SK-N-SH (cell line): ENCODE results near the gene LYSMD4. TPM values are rescaled to one million over a fixed set of nuclear protein-coding genes. Genes with fewer than 3 reads are reported as not detected.

Source experiments
- MEF2A ChIP-seq: IDR thresholded peaks from 2 replicates; pipeline ENCODE4 v1.4.0; 2012; ENCODE audit warnings: low read depth, borderline replicate concordance
- polyA plus RNA-seq, 3 experiments: library from polyadenylated mRNA; depleted of rRNA; stranded (reverse); fragments of >200 nt; gene quantifications; 2 replicates each; pipeline ENCODE4 v1.2.3, GENCODE V29; 2012
- small RNA-seq, 7 experiments: library from RNA; depleted of rRNA; stranded (forward); fragments of <200 nt; gene quantifications; one replicate each; pipeline ENCODE3, GENCODE V24; 2012

Gene LYSMD4
- polyA plus RNA-seq, 1 of the 3 experiments (the other 2 are of a cell fraction), result 6.1 TPM

DNA sequence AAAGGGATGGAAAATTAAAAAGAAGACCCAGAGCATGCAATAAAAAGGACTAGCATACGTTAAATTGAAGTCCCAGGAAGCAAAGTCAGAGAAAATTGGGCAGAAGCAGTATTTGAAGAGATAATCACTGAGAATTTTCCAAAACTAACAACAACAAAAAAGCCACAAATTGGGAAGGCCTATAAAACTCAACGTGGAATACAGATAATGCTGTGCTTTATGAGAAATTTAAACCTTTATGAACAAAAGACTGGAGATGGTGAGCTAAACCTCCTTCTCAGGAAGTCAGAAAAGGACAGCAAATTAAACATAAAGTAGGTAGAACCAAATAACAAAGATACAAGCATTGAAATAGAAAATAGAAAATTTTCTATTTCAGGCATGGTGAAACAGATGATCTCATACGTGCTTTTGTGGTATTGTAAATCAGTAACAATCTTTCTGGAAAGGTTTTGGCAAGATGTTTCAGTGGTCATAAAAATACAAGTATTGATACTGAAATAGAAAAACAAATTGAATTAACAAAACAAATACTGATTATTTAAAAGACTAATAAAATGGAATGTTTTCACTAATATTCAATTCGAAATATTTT lies 55.6 kb downstream of the LYSMD4 start (continued):
- TF ChIP-seq MEF2A, result no peak

Small RNA genes within 50 kb of the gene (small RNA-seq; reads per million reads assigned to genes)
- 0 reads per million in 7 experiments for gene RF00019

Other genes with a start within 250 kb of the LYSMD4 start
- 20.9 and 27.5 TPM in 2 replicates for gene MEF2A, start 167.5 kb downstream of the LYSMD4 start, polyA plus RNA-seq (2012; rRNA removed)